HG02840 (cell line): ENCODE measurements around the gene SLC22A7.
"Not testable (repeated sequence)": the region's sequence is repeated elsewhere in the genome, so short reads cannot be mapped to it uniquely, and the experiment has no call there.

Source experiments
- ATAC-seq: cut with Tn5 transposase; IDR thresholded peaks from one replicate; pipeline ENCODE4 v1.9.1; 2021; ENCODE audit warnings: mild to moderate bottlenecking, moderate library complexity, moderate number of reproducible peaks; ENCODE audit not compliant: unreplicated experiment, low FRiP score

Gene SLC22A7

DNA sequence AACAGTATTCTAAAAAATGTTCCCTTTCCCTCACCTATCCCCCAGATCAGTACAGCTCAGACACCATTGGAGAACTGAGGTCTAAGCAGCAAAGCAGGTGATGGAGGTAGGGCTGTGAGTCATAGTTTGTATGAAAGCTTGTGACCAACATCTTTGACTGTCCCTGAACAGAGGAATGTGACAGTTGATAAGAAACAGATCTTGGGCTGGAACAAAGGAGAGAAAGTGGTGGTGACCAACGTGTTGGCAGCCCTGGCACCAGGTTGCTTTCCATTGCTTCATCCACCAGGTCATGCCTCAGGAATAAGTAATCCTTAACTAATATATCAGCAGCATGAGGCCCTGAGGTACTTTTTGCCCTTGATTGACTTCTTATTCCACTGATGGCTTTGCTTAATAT is 30.5 kb downstream of the SLC22A7 start:
- ATAC-seq, result no peak

DNA sequence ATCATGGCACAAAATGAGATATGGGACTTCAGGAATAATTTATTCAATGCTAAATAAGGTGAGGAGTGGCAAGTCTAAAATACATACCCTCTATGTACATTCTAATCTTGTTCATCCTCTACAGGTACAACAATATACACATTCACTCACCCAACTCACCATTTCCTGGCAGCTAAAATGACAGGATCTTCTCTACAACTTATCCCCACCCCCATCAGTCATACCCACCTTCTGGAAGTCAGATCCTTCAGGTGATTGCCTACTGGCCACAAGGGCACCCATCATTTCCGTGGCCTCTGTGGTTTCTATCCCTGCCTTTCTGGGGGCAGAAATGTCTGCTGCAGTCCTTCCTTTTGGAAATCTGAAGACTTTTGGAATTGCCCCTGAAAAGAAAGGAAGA is 33.4 kb downstream of the SLC22A7 start:
- no peak for ATAC-seq

DNA sequence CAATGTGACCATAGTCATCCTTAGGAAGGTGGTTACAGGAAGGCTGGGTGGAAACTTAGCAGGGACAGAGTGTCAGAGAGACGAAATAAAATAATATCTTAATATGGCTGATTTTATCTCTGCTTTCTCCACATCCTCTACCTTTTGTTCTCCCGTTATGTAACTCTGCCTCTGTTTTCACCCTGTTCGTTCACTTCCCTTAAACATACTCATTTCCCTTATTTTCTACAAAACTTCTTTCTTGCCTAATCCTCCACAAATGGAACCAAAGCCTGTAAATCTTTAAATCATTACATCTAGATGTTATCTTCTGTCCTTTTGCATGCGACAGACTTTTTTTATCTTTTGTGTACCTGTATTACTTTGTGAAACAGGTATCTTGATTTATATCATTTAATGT is 33.8 kb downstream of the SLC22A7 start:
- no peak for ATAC-seq

DNA sequence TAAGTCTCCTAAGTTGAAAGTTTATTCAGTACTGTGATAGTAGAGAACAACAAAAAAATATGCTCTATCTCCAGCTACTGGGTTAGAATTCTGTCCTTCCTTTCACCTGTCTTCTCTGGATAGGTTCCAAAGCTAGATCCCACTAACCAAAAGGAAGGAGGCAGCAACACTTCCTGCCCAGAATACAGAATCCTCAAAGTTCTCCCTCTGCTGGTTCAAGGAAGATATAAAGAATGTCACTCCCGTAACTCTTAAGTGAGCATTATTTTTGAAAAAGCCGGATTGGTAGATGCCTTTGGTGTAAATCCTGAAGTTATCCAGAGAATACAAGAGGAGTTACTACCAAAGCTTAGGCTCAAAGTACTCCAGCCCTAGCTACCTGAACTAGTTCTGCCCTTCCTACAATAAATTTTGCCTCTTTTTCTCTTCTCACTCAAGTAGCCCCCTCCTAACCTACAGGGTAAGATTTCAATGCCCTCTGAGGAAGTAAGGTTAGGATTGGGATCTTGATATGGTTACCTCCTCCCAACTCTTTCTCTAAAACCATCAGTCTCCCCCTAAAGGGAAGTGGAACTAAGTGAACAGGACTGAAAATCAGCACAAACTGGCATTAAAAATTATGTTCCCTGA is 36.5 kb downstream of the SLC22A7 start:
- no peak for ATAC-seq

DNA sequence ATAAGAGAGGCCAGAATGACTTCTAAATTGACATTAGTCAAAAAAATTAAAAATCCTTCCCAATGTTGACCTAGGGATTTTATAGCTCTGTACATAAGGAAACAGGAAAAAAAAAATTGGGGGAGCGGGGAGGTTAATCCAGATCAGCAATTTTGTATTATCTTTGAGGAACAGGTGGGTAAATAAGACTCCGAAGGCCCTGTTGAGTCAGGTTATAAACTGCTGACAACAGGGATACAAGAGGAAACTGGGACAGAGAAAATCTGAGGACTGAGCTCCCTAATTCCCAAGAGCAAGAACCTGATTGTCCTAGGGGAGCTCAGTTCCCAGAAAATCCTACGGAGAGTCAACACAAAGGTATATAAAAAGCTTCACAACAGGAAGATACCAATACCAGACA is 37.4 kb downstream of the SLC22A7 start:
- no peak for ATAC-seq

- ATAC-seq, result no peak
Measured at GRCh38 chr6:43336382-43336781, 38.3 kb downstream of the SLC22A7 start.

DNA sequence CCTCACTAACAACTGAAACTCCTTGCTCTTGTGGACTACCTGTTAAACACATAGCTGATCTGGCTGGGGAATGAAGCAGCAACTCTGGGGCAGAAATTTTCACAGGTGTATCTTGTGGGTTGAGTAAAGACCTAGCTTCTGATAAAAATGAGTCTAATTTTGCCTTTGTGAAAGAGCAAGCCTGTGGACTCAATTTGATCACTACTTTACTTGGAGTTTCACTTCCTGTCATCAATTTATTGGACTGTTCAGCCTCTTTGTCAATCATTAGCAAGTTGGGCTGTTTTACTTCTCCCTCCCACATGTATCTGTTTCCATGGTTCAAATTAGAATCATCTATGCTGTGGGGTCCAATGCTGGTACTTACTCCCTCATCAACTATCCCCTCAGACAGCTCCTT is 40.2 kb downstream of the SLC22A7 start:
- ATAC-seq, result peak; percentile 57

- ATAC-seq, result no peak
Measured at GRCh38 chr6:43339168-43339567, 41.1 kb downstream of the SLC22A7 start.

DNA sequence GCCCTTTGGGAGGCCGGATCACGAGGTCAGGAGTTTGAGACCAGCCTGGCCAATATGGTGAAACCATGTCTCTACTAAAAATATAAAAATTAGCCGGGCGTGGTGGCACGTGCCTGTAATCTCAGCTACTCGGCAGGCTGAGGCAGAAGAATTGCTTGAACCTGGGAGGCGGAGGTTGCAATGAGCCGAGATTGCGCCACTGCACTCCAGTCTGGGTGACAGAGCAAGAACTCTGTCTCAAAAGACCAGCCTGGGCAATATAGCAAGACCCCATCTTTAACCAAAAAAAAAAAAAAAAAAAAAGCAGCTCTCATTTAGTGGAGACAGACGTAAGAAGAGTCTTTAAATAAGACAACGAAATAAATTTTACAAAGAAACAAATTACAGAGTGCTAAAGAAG is 48.2 kb downstream of the SLC22A7 start:
- ATAC-seq, result not testable (repeated sequence)

DNA sequence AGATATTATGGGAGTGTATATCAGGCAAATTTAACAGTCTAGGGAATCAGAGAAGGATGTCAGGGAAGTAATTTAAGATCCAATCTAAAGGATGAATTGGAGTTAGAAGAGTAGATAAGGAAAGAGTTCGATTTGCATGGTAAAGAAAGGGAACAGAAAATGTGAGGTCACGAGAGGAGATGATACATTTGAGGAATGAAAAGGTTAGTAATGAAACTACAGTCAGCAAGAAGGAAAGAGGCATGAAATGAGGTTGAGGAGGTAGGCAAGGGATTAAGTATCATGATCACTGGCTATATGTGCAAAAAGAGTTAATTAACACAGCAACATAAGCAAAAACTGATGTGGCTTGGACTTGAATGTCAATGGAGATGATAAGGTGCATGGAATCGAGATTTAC is 49.0 kb downstream of the SLC22A7 start:
- ATAC-seq, result no peak

- no peak for ATAC-seq
Measured at GRCh38 chr6:43347444-43347843, 49.4 kb downstream of the SLC22A7 start.

- not testable (repeated sequence) for ATAC-seq
Measured at GRCh38 chr6:43351951-43352350, 53.9 kb downstream of the SLC22A7 start.
